Smooth muscle cell (in vitro differentiated cells): ENCODE measurements around the gene HTR3A. TPM values are rescaled to one million over a fixed set of nuclear protein-coding genes. Genes with fewer than 3 reads are reported as not detected.
"Not testable (repeated sequence)": the region's sequence is repeated elsewhere in the genome, so short reads cannot be mapped to it uniquely, and the experiment has no call there.

ENCODE experiments used
- DNase-seq: peaks from one replicate; lab custom pipeline; 2025; ENCODE audit not compliant: unreplicated experiment; lab: John Stamatoyannopoulos, UW
- H2AFZ ChIP-seq: fragments of 200-600 bp; sonication (generic); 2 replicates; pipeline ENCODE4 v1.6.0; 2016; ENCODE audit warnings: antibody characterized with exemption, low read depth, mild to moderate bottlenecking
- H3F3A ChIP-seq: fragments of 200-600 bp; sonication (generic); 2 replicates; pipeline ENCODE4 v1.6.0; 2017; ENCODE audit warnings: antibody characterized with exemption, low read depth
- H3K27ac ChIP-seq: fragments of 200-600 bp; sonication (generic); 2 replicates; pipeline ENCODE4 v1.5.1; 2016; ENCODE audit warnings: low read depth, mild to moderate bottlenecking
- H3K27me3 ChIP-seq: fragments of 200-600 bp; sonication (generic); 2 replicates; pipeline ENCODE4 v1.6.1; 2016; ENCODE audit warnings: low read depth, mild to moderate bottlenecking
- H3K36me3 ChIP-seq: fragments of 200-600 bp; sonication (generic); 2 replicates; pipeline ENCODE4 v1.5.1; 2016; ENCODE audit warnings: low read depth
- H3K4me1 ChIP-seq: fragments of 200-600 bp; sonication (generic); 2 replicates; pipeline ENCODE4 v1.5.1; 2016; ENCODE audit warnings: low read depth
- H3K4me2 ChIP-seq: fragments of 200-600 bp; sonication (generic); 2 replicates; pipeline ENCODE4 v1.6.0; 2016; ENCODE audit warnings: mild to moderate bottlenecking
- H3K4me3 ChIP-seq: fragments of 200-600 bp; sonication (generic); 2 replicates; pipeline ENCODE4 v1.5.1; 2016; ENCODE audit warnings: mild to moderate bottlenecking
- H3K79me2 ChIP-seq: fragments of 200-600 bp; sonication (generic); 2 replicates; pipeline ENCODE4 v1.6.0; 2016; ENCODE audit warnings: low read depth, mild to moderate bottlenecking
- H3K9ac ChIP-seq: fragments of 200-600 bp; sonication (generic); 2 replicates; pipeline ENCODE4 v1.6.0; 2016; ENCODE audit warnings: low read depth
- H3K9me3 ChIP-seq: fragments of 200-600 bp; sonication (generic); replicated peaks from 2 replicates; pipeline ENCODE4 v1.5.1; 2016; ENCODE audit warnings: low read depth
- H4K20me1 ChIP-seq: fragments of 200-600 bp; sonication (generic); 2 replicates; pipeline ENCODE4 v1.6.0; 2016; ENCODE audit warnings: low read depth
- CTCF ChIP-seq: fragments of 200-600 bp; sonication (generic); IDR thresholded peaks from 2 replicates; pipeline ENCODE4 v1.5.1; 2017; ENCODE audit warnings: borderline replicate concordance, mild to moderate bottlenecking, antibody characterized with exemption; ENCODE audit not compliant: insufficient read depth, poor library complexity, severe bottlenecking
- WGBS: methylation state at CpG from one replicate; pipeline ENCODE4 v1.1.7; 2016; ENCODE audit warnings: low lambda C conversion rate; 5-methylcytosine and 5-hydroxymethylcytosine counted together
- polyA plus RNA-seq: library from polyadenylated mRNA; unstranded; fragments of >200 nt; fragmentation: Nextera tagmentation; extraction: Ambion mirVana; gene quantifications from 2 replicates; pipeline ENCODE4 v1.2.1, GENCODE V29; 2016
- total RNA-seq: library from RNA; depleted of rRNA; stranded (reverse); fragments of >200 nt; gene quantifications from 2 replicates; pipeline ENCODE4 v1.2.3, GENCODE V29; 2014

The HTR3A gene
- total and polyA plus RNA-seq, 2 experiments from 2014 or later, result not detected

- no peaks in the 10 kb centered on the region for H3K36me3 ChIP-seq
Measured at GRCh38 chr11:113937918-113938317, 37.0 kb upstream of the HTR3A start.

GRCh38 chr11:113942256-113942655 is 32.7 kb upstream of the HTR3A start:
- H4K20me1 ChIP-seq, result no peaks in the 10 kb centered on the region
- DNase-seq, result no peak
- H3F3A ChIP-seq, result no peaks in the 10 kb centered on the region
- H3K36me3 ChIP-seq, result no peaks in the 10 kb centered on the region
- WGBS, result 92% methylated on average over 8 of the region's 8 CpGs
- no peak overlapping the region for H3K27ac ChIP-seq
- H3K79me2 ChIP-seq, result no peaks in the 10 kb centered on the region
- peaks cover 16% of the 10 kb centered on the region for H3K27me3 ChIP-seq
- no peak overlapping the region for H3K4me3 ChIP-seq
- no peak for TF ChIP-seq CTCF
- no peaks in the 10 kb centered on the region for H3K9me3 ChIP-seq
- H2AFZ ChIP-seq, result no peak overlapping the region
- H3K4me2 ChIP-seq, result no peak overlapping the region
- H3K9ac ChIP-seq, result no peak overlapping the region
- H3K4me1 ChIP-seq, result no peaks in the 10 kb centered on the region

More at GRCh38 chr11:113937918-113938317, 37.0 kb upstream of the HTR3A start:
- H4K20me1 ChIP-seq, result no peaks in the 10 kb centered on the region
- 59% methylated on average over 3 of the region's 3 CpGs for WGBS
- H3K79me2 ChIP-seq, result no peaks in the 10 kb centered on the region
- DNase-seq, result no peak
- H3K27ac ChIP-seq, result no peak overlapping the region
- H3K4me2 ChIP-seq, result no peak overlapping the region
- no peaks in the 10 kb centered on the region for H3K9me3 ChIP-seq
- no peaks in the 10 kb centered on the region for H3K4me1 ChIP-seq
- no peak overlapping the region for H2AFZ ChIP-seq
- no peak for TF ChIP-seq CTCF
- no peak overlapping the region for H3K9ac ChIP-seq
- no peaks in the 10 kb centered on the region for H3F3A ChIP-seq
- peaks cover 5% of the 10 kb centered on the region for H3K27me3 ChIP-seq
- H3K4me3 ChIP-seq, result no peak overlapping the region

GRCh38 chr11:113946162-113946561 is 28.7 kb upstream of the HTR3A start:
- not testable (repeated sequence) for H3K4me1 ChIP-seq, H3K27ac ChIP-seq, H4K20me1 ChIP-seq, H3K9ac ChIP-seq, H3K4me2 ChIP-seq, H3K79me2 ChIP-seq, H3K4me3 ChIP-seq, H3F3A ChIP-seq, H2AFZ ChIP-seq, H3K9me3 ChIP-seq, DNase-seq, H3K36me3 ChIP-seq
- WGBS, result 77% methylated on average over 2 of the region's 2 CpGs
- H3K27me3 ChIP-seq, result peaks cover 17% of the 10 kb centered on the region

- WGBS, result 86% methylated on average over 4 of the region's 4 CpGs
Measured at GRCh38 chr11:113947994-113948393, 26.9 kb upstream of the HTR3A start.

More at GRCh38 chr11:113947994-113948393, 26.9 kb upstream of the HTR3A start:
- no peaks in the 10 kb centered on the region for H3K4me1 ChIP-seq
- no peaks in the 10 kb centered on the region for H4K20me1 ChIP-seq
- H3K79me2 ChIP-seq, result no peaks in the 10 kb centered on the region
- no peak for DNase-seq
- no peaks in the 10 kb centered on the region for H3K36me3 ChIP-seq
- no peak overlapping the region for H3K9ac ChIP-seq
- H3F3A ChIP-seq, result no peaks in the 10 kb centered on the region
- H3K4me3 ChIP-seq, result no peak overlapping the region
- no peak overlapping the region for H3K27ac ChIP-seq
- no peak overlapping the region for H2AFZ ChIP-seq
- H3K4me2 ChIP-seq, result no peak overlapping the region
- no peak for TF ChIP-seq CTCF
- peaks cover 21% of the 10 kb centered on the region for H3K27me3 ChIP-seq
- no peaks in the 10 kb centered on the region for H3K9me3 ChIP-seq
